GM20000 (cell line): ENCODE data around the gene SLC12A2.

ENCODE experiments used
- DNase-seq: peaks from one replicate; pipeline ENCODE4 v3.0.0; 2012; ENCODE audit warnings: low spot score
- CTCF ChIP-seq: IDR thresholded peaks from 2 replicates; pipeline ENCODE4 v1.5.1; 2012; ENCODE audit warnings: mild to moderate bottlenecking, control low read depth; ENCODE audit errors: extremely low read depth, missing control alignments

Gene SLC12A2

GRCh38 chr5:128220841-128221240 lies 137.3 kb downstream of the SLC12A2 start:
- DNase-seq: no peak
- TF ChIP-seq CTCF: no peak

- TF ChIP-seq CTCF: no peak
- DNase-seq: no peak
These were observed 140.8 kb downstream of the SLC12A2 start for GRCh38 chr5:128224336-128224735.

GRCh38 chr5:128225245-128226030 lies 141.9 kb downstream of the SLC12A2 start:
- DNase-seq: no peak
- no peak for TF ChIP-seq CTCF

DNA sequence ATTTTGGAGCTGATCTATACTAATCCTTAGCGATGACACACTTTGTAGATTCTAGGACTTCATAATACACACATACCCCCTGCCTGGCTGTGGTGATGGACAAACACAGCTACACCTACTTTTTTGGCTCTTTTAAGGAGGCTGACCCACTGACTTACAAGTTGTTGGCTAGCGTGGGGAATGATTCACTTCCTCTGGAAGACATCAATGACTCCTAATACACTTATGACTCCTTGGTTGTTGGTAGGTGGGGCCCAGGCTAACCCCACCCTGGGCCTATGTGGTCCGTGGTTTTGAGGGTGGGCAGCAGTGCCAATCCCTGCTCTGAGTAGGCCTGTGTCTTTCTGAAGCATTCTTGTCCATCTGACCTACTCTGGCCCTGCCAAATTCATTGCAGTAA lies 144.4 kb downstream of the SLC12A2 start:
- no peak for TF ChIP-seq CTCF
- DNase-seq: no peak

DNA sequence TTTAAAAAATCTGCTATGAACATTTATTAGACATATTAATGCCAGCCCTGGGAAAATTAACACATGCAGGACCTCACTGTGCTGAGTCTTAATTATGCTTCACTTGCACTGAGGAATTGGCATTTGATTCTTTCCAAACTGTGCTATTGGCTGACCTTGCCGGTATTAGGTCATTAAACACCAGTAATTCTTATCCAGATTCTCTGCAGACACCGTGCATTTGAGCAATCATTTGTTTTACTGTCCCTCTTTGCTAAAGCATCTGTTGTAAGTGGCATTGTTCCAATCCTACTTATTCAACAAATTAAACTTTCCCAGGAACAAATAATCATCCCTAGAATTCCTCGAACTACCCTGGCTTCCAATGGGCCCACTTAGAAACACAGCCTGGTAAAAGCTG lies 145.0 kb downstream of the SLC12A2 start:
- TF ChIP-seq CTCF: no peak
- DNase-seq: no peak

DNA sequence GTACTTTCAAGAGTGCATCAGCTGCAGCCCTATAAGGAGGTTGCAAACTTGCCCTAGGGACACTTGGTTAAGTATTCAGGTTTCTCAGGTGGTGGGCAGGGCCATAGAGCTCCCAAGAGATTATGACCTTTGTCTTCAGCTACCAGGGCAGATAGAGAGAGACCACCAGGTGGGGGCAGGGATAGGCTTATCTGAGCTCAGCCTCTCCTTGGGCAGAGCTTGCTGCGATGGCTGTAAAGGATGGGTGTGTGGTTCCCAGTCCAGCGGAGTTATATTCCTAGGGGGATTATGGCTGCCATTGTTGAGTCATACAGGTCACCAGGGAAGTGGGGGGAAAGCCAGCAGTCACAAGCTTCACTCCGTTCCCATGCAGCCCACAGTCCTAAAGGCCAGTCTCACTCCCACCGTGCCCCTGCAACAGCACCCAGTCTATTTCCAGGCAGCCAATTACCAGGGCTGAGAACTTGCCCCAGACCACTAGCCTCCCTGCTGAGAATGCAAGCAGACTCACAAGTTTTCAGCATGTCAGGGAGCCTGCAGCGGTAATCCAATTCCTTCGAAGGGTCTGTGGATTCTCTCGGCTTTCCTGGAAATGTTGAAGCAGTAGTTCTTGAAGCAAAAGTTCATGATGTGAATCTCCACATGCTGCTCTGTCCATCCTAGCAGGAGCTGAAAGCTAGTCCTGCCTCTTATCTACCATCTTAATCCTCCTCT lies 151.5 kb downstream of the SLC12A2 start:
- DNase-seq: no peak
- no peak for TF ChIP-seq CTCF

DNA sequence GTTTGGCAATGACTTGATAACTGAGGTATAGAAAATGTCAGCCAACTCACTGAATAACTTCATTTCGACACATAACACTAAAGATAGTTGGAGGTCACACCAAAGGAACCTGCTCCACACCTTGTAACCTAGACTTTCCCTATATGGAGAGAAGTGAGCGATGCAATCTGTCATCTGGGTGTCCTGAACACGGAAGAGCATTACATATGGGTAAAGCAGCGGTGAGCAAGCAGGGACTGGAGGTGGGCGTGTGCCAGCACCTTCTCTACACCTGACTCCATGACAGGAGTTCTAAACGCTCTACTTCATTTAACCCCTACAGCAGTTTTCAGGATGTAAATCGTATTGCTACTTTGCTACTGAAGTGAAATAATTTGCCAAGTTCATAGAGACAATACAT lies 152.8 kb downstream of the SLC12A2 start:
- DNase-seq: no peak
- TF ChIP-seq CTCF: no peak
